GM12874 (cell line): ENCODE results near the gene MPP4.

ENCODE experiments used
- TF ChIP-seq, protein P1 (sequence below): IDR thresholded peaks from 2 replicates; pipeline ENCODE4 v1.5.1; 2011; ENCODE audit warnings: low read depth, mild to moderate bottlenecking, control low read depth, low read length, moderate library complexity; ENCODE audit not compliant: insufficient read depth

The MPP4 gene

GRCh38 chr2:201600906-201601305, 97.5 kb downstream of the MPP4 start:
- TF ChIP-seq, protein P1, sequence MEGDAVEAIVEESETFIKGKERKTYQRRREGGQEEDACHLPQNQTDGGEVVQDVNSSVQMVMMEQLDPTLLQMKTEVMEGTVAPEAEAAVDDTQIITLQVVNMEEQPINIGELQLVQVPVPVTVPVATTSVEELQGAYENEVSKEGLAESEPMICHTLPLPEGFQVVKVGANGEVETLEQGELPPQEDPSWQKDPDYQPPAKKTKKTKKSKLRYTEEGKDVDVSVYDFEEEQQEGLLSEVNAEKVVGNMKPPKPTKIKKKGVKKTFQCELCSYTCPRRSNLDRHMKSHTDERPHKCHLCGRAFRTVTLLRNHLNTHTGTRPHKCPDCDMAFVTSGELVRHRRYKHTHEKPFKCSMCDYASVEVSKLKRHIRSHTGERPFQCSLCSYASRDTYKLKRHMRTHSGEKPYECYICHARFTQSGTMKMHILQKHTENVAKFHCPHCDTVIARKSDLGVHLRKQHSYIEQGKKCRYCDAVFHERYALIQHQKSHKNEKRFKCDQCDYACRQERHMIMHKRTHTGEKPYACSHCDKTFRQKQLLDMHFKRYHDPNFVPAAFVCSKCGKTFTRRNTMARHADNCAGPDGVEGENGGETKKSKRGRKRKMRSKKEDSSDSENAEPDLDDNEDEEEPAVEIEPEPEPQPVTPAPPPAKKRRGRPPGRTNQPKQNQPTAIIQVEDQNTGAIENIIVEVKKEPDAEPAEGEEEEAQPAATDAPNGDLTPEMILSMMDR: no peak

DNA sequence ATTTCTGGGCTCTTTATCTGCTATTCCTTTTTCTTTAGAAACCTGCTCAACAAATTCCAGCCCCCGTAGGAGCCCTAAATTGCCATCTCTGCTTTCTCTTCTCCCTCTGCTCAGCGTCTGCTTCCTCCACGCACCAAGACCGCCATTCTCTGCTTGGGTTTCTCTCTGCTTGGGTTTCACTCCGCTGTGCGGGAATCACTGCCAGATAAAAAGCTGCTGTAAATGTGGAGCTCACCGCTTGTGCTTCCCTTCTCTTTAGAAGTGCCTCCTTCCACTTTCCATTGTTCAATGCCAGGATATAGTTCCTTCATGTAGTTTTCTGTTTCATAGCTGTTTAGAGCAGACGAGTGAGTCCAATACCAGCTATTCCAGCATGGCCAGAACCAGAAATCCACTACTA, 101.0 kb downstream of the MPP4 start:
- TF ChIP-seq, protein P1: no peak
